ENCODE measurements around the gene AAMP. TPM values are rescaled to one million over a fixed set of nuclear protein-coding genes. Genes with fewer than 3 reads are reported as not detected.
"Not testable (repeated sequence)": the region's sequence is repeated elsewhere in the genome, so short reads cannot be mapped to it uniquely, and the experiment has no call there.

AAMP gene
- total and polyA plus RNA-seq, 2 experiments from 2014 or later = 273 to 315 TPM

GRCh38 chr2:218274586-218274985 is 4.6 kb upstream of the AAMP start:
- no peak for DNase-seq (ENCODE audit: low read depth in 1 of 2, low spot score in 1 of 2)
- Histone ChIP-seq H3K27me3 (no peaks in the 10 kb centered on the region), H3K4me1 (ENCODE audit: low read depth) (peaks cover 6% of the 10 kb centered on the region), H3K4me3 (no peak overlapping the region), H3K9me3 (ENCODE audit: low read depth) (no peaks in the 10 kb centered on the region), H3K27ac (no peak overlapping the region), H3K36me3 (peaks cover 24% of the 10 kb centered on the region)
- no peak for TF ChIP-seq CTCF (IDR thresholded peaks at IDR 0.05; ENCODE audit: low read depth, low read length)

GRCh38 chr2:218273908-218274249 is 3.9 kb upstream of the AAMP start:
- Histone ChIP-seq H3K27ac (no peak overlapping the region), H3K4me1 (ENCODE audit: low read depth) (peaks cover 10% of the 10 kb centered on the region), H3K9me3 (ENCODE audit: low read depth) (no peaks in the 10 kb centered on the region), H3K36me3 (peaks cover 24% of the 10 kb centered on the region), H3K27me3 (no peaks in the 10 kb centered on the region), H3K4me3 (no peak overlapping the region)
- DNase-seq (ENCODE audit: low read depth in 1 of 2, low spot score in 1 of 2) = no peak
- no peak for TF ChIP-seq CTCF (IDR thresholded peaks at IDR 0.05; ENCODE audit: low read depth, low read length)

GRCh38 chr2:218273214-218273907 is 3.4 kb upstream of the AAMP start:
- not testable (repeated sequence) for H3K27me3 ChIP-seq

GRCh38 chr2:218272531-218273212 is 2.7 kb upstream of the AAMP start:
- DNase-seq (ENCODE audit: low read depth in 1 of 2, low spot score in 1 of 2) = peak; percentile 83 to 93
- Histone ChIP-seq H3K27me3 (no peaks in the 10 kb centered on the region), H3K27ac (peak overlapping the region; percentile 5), H3K9me3 (ENCODE audit: low read depth) (no peaks in the 10 kb centered on the region), H3K4me3 (no peak overlapping the region), H3K36me3 (peaks cover 25% of the 10 kb centered on the region), H3K4me1 (ENCODE audit: low read depth) (peaks cover 10% of the 10 kb centered on the region)
- peak; percentile 92 for TF ChIP-seq CTCF (IDR thresholded peaks at IDR 0.05; ENCODE audit: low read depth, low read length)

More at GRCh38 chr2:218273214-218273907, 3.4 kb upstream of the AAMP start:
- H3K4me3 ChIP-seq; H3K27ac ChIP-seq; H3K4me1 ChIP-seq (ENCODE audit: low read depth); DNase-seq (ENCODE audit: low read depth in 1 of 2, low spot score in 1 of 2); H3K9me3 ChIP-seq (ENCODE audit: low read depth): not testable (repeated sequence)
- H3K36me3 ChIP-seq = peaks cover 24% of the 10 kb centered on the region

- H3K4me3 ChIP-seq = peak overlapping the region; percentile 71
- peak overlapping the region; percentile 5 for H3K27ac ChIP-seq
- H3K36me3 ChIP-seq = peaks cover 31% of the 10 kb centered on the region
- no peaks in the 10 kb centered on the region for H3K27me3 ChIP-seq
- no peak for TF ChIP-seq CTCF (IDR thresholded peaks at IDR 0.05; ENCODE audit: low read depth, low read length)
- H3K9me3 ChIP-seq (ENCODE audit: low read depth) = no peaks in the 10 kb centered on the region
- H3K4me1 ChIP-seq (ENCODE audit: low read depth) = peaks cover 10% of the 10 kb centered on the region
- no peak for DNase-seq (ENCODE audit: low read depth in 1 of 2, low spot score in 1 of 2)
Measured at GRCh38 chr2:218271865-218272530, 2.1 kb upstream of the AAMP start.

GRCh38 chr2:218271487-218271797 is 1.5 kb upstream of the AAMP start:
- Histone ChIP-seq H3K27me3 (no peaks in the 10 kb centered on the region), H3K27ac (no peak overlapping the region), H3K4me1 (ENCODE audit: low read depth) (peaks cover 10% of the 10 kb centered on the region), H3K9me3 (ENCODE audit: low read depth) (no peaks in the 10 kb centered on the region), H3K4me3 (peak overlapping the region; percentile 71), H3K36me3 (peaks cover 31% of the 10 kb centered on the region)
- no peak for DNase-seq (ENCODE audit: low read depth in 1 of 2, low spot score in 1 of 2)
- TF ChIP-seq CTCF (IDR thresholded peaks at IDR 0.05; ENCODE audit: low read depth, low read length) = no peak

All from cardiac muscle cell (in vitro differentiated cells and primary cell).